Lung (tissue), 12 donors: ENCODE results near the gene SLC7A8. TPM values are rescaled to one million over a fixed set of nuclear protein-coding genes. Genes with fewer than 3 reads are reported as not detected.
A peak's percentile ranks its signal among the peaks of the same experiment; 100 is the strongest.

Source experiments
- ATAC-seq: fragments of 200-7000 bp; cut with Tn5 transposase; one replicate; pipeline ENCODE4 v1.9.1; 2020; ENCODE audit warnings: moderate number of reproducible peaks; ENCODE audit not compliant: insufficient read depth, low FRiP score
- DNase-seq, 3 donors: peaks; one replicate each; pipeline ENCODE4 v3.0.0-alpha.2; 2013 to 2017
- H3K27ac ChIP-seq, 2 donors: one replicate each; pipeline ENCODE4 v1.5.1; 2013; ENCODE audit warnings: mild to moderate bottlenecking in 2 of 2, moderate library complexity in 2 of 2, control low read depth in 1 of 2, inconsistent platforms in 1 of 2, low read depth in 1 of 2, low read length in 1 of 2
- H3K27me3 ChIP-seq, 3 donors: one replicate each; pipeline ENCODE4 v1.5.1; 2013; ENCODE audit warnings: low read length in 2 of 3; ENCODE audit not compliant: control insufficient read depth in 3 of 3, insufficient read depth in 3 of 3
- H3K36me3 ChIP-seq, 4 donors: one replicate each; pipeline ENCODE4 v1.5.1; 2013; ENCODE audit warnings: low read length in 4 of 4, mild to moderate bottlenecking in 1 of 4, moderate library complexity in 1 of 4; ENCODE audit not compliant: control insufficient read depth in 4 of 4, insufficient read depth in 4 of 4
- H3K4me1 ChIP-seq, 5 donors: one replicate each; pipeline ENCODE4 v1.5.1; 2013; ENCODE audit warnings: low read length in 5 of 5, mild to moderate bottlenecking in 2 of 5, moderate library complexity in 1 of 5; ENCODE audit not compliant: control insufficient read depth in 5 of 5, insufficient read depth in 5 of 5
- H3K4me3 ChIP-seq: one replicate; pipeline ENCODE4 v1.5.1; 2013; ENCODE audit warnings: mild to moderate bottlenecking, control low read depth, moderate library complexity
- H3K9ac ChIP-seq, 2 donors: one replicate each; pipeline ENCODE4 v1.5.1; 2013; ENCODE audit warnings: low read length in 2 of 2, control low read depth in 1 of 2; ENCODE audit not compliant: insufficient read depth in 1 of 2
- H3K9me3 ChIP-seq, 4 donors: one replicate each; pipeline ENCODE4 v1.5.1; 2013; ENCODE audit warnings: low read length in 3 of 4, mild to moderate bottlenecking in 1 of 4, moderate library complexity in 1 of 4; ENCODE audit not compliant: control insufficient read depth in 4 of 4, insufficient read depth in 3 of 4
- CTCF ChIP-seq: IDR thresholded peaks from 2 replicates; pipeline ENCODE4 v1.5.1; 2012; ENCODE audit warnings: mild to moderate bottlenecking; ENCODE audit errors: control extremely low read depth, extremely low read depth
- WGBS, 2 donors: extraction: QIAGEN DNeasy Blood & Tissue Kit; methylation state at CpG; one replicate each; pipeline ENCODE4 v1.1.7; 2013; 5-methylcytosine and 5-hydroxymethylcytosine counted together
- polyA plus RNA-seq, 2 donors: library from polyadenylated mRNA; stranded (reverse); fragments of 200-250 nt; gene quantifications; one replicate each; pipeline ENCODE4 v1.2.1, GENCODE V29; 2013
- total RNA-seq, 2 donors: library from RNA; depleted of rRNA in 1 of 2; stranded (reverse); fragments of >200 nt in 1 of 2; gene quantifications; one replicate each; pipeline ENCODE4 v1.2.1, GENCODE V29; 2014 to 2021
- donor health status: control.
- donor health status: control.
- donor health status: Bipolar disorder and iron deficiency.
- donor health status: healthy.
- donor health status: DM: yes; HTN: yes; CAD: no.

SLC7A8 gene
- total and polyA plus RNA-seq, 4 donors = 28.1 to 74.0 (median 41.9) TPM

DNA sequence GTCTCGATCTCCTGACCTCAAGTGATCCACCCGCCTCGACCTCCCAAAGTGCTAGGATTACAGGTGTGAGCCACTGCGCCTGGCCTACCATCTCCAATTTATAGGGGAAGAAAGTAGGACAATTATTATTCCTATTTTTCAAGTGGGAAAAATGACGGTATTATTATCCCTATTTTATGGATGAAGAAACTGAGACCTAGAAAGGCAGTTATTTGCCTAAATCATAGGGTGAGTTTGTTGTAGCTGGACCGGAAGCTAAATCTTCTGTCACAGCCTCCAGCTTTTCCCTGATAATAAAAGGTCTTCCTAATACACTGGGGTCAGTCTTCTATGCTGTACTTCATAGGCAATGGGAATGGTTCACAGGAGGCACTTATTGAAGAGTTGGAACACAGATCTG is 13.8 kb downstream of the SLC7A8 start:
- peaks cover 5 to 21% (median 8%) of the 10 kb centered on the region in 5 donors for H3K4me1 ChIP-seq
- 97 to 99% methylated on average over 6 of the region's 6 CpGs for WGBS, 2 donors
- TF ChIP-seq CTCF = no peak
- H3K27me3 ChIP-seq = no peaks in the 10 kb centered on the region
- H3K27ac ChIP-seq = no peak overlapping the region
- peaks cover 0 to 30% (median 8%) of the 10 kb centered on the region in 4 donors for H3K36me3 ChIP-seq
- DNase-seq = no peak
- no peak overlapping the region for H3K4me3 ChIP-seq
- ATAC-seq = no peak
- H3K9ac ChIP-seq = no peak overlapping the region
- no peaks in the 10 kb centered on the region for H3K9me3 ChIP-seq

DNA sequence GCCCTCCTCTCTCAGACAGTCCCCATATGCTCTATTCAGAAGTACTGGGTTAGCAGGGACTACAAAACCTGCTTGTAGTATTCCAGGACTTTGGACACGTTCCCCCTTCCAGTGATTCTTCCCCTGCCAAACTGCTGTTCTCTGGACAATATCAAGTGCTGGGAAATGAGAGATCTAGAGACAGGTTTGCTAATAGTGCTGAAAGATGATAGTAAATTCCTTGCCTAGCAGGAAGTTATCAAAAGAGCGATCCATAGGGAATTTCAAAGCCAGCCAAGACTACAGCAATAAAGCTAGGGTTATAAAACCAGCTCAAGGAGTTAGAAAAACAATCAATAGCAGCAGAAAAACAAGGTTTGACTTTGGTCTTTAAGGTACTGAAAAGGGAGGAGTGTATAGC is 15.2 kb downstream of the SLC7A8 start:
- Histone ChIP-seq H3K4me3 (no peak overlapping the region), H3K9ac (no peak overlapping the region), H3K36me3 (peaks cover 0 to 39% (median 10%) of the 10 kb centered on the region in 4 donors), H3K9me3 (no peaks in the 10 kb centered on the region), H3K27ac (no peak overlapping the region), H3K4me1 (peaks cover 4 to 10% (median 7%) of the 10 kb centered on the region in 5 donors), H3K27me3 (no peaks in the 10 kb centered on the region)
- TF ChIP-seq CTCF = no peak
- ATAC-seq (no peak), DNase-seq (no peak)
- WGBS, 2 donors = 58 to 78% methylated on average over 2 of the region's 2 CpGs

- peaks cover 5 to 18% (median 10%) of the 10 kb centered on the region in 5 donors for H3K4me1 ChIP-seq
- H3K9ac ChIP-seq = no peak overlapping the region
- H3K9me3 ChIP-seq = no peaks in the 10 kb centered on the region
- H3K27me3 ChIP-seq = no peaks in the 10 kb centered on the region
- DNase-seq = peak in 1 of 3 donors; percentile 46
- ATAC-seq = no peak
- peaks cover 0 to 37% (median 11%) of the 10 kb centered on the region in 4 donors for H3K36me3 ChIP-seq
- H3K4me3 ChIP-seq = no peak overlapping the region
- H3K27ac ChIP-seq = peak overlapping the region in 1 of 2 donors; percentile 75
- WGBS, 2 donors = 60 to 78% methylated on average over 9 of the region's 9 CpGs
- no peak for TF ChIP-seq CTCF
Observed at GRCh38 chr14:23167116-23167847, 16.2 kb downstream of the SLC7A8 start.
